HUES6 (cell line): ENCODE results near the gene CLCNKA.

Source experiments
- H3K27ac ChIP-seq: 2 replicates; pipeline ENCODE4 v1.7.0; 2013; ENCODE audit warnings: low read depth, mild to moderate bottlenecking, low read length, inconsistent platforms
- H3K27me3 ChIP-seq: 2 replicates; pipeline ENCODE4 v1.6.1; 2013; ENCODE audit warnings: low read length; ENCODE audit not compliant: control insufficient read depth, insufficient read depth
- H3K36me3 ChIP-seq: 2 replicates; pipeline ENCODE4 v1.6.1; 2013; ENCODE audit warnings: low read length; ENCODE audit not compliant: control insufficient read depth, insufficient read depth
- H3K4me1 ChIP-seq: 2 replicates; pipeline ENCODE4 v1.6.1; 2013; ENCODE audit warnings: low read length; ENCODE audit not compliant: control insufficient read depth, insufficient read depth
- H3K4me3 ChIP-seq: 2 replicates; pipeline ENCODE4 v1.5.1; 2013; ENCODE audit warnings: low read depth, low read length
- H3K9ac ChIP-seq: one replicate; pipeline ENCODE4 v1.6.1; 2013; ENCODE audit warnings: mild to moderate bottlenecking, low read length
- H3K9me3 ChIP-seq: 2 replicates; pipeline ENCODE4 v1.6.1; 2013; ENCODE audit warnings: low read depth, low read length; ENCODE audit not compliant: control insufficient read depth, insufficient read depth

Gene CLCNKA

DNA sequence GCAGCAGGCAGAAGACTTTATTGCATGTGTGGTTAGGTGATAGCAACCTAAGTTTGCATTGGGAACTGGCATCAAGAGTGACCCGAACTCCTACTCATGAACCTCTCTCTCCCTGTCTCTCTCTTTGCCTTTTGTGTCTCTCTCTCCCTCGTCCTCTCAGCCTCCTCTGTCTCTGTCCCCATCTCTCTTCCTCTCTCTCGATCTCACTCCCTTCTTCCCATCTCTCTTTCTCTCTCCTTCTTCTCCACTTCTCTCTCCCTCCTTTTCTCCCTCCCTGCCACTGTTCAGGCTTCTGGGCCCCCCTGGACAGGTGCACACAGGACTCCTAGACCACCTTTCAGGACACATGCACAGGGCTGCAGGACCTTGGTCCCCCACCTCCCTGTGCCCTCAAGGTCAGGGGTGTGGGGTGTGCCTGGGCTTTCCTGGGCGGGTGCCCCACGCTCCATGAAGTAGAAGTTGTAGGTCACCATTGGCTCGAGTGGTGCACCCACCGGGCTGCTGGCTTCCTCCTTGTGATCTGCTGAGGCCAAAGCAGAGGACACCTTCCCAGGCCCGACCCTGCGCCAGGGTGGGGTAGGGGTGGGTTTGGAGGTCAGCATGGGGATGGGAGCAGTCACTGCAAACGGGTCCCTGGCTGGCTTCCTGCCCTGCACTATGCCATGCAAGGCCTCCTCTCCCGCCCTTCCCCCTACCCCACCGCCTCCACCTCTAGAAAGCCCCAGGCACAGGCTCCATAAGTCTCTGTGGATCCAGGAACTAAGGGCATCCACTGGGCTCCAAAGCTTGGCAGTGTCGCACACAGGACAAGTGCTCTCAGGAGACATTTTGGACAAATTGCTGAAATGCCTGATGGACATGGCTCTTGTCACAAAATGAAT lies 32.7 kb upstream of the CLCNKA start:
- Histone ChIP-seq H3K4me1 (no peaks in the 10 kb centered on the region), H3K27me3 (no peaks in the 10 kb centered on the region), H3K9me3 (no peaks in the 10 kb centered on the region), H3K36me3 (no peaks in the 10 kb centered on the region), H3K4me3 (no peak overlapping the region), H3K27ac (no peak overlapping the region), H3K9ac (no peak overlapping the region)

DNA sequence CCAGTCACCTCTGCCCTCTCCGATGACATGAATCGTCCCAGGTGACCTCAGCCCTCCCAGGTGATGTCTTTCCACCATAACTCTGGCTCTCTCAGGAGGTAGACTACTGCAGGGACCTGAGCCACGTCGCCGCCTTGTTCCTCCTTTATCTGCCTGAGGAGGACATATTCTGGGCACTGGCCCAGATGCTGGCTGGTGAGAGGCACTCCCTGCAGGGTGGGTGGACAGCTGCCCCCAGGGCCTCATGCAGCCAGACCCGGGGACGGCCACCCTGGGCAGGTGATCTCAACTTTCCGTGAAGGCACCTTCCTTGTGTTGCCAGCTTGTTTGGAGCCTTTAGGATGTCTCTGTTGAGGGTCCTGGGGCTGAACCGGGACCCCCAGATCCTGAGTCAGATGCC lies 32.1 kb upstream of the CLCNKA start:
- H3K9ac ChIP-seq, result no peak overlapping the region
- no peak overlapping the region for H3K27ac ChIP-seq
- H3K4me3 ChIP-seq, result no peak overlapping the region
- no peaks in the 10 kb centered on the region for H3K36me3 ChIP-seq
- no peaks in the 10 kb centered on the region for H3K9me3 ChIP-seq
- no peaks in the 10 kb centered on the region for H3K4me1 ChIP-seq
- H3K27me3 ChIP-seq, result no peaks in the 10 kb centered on the region

DNA sequence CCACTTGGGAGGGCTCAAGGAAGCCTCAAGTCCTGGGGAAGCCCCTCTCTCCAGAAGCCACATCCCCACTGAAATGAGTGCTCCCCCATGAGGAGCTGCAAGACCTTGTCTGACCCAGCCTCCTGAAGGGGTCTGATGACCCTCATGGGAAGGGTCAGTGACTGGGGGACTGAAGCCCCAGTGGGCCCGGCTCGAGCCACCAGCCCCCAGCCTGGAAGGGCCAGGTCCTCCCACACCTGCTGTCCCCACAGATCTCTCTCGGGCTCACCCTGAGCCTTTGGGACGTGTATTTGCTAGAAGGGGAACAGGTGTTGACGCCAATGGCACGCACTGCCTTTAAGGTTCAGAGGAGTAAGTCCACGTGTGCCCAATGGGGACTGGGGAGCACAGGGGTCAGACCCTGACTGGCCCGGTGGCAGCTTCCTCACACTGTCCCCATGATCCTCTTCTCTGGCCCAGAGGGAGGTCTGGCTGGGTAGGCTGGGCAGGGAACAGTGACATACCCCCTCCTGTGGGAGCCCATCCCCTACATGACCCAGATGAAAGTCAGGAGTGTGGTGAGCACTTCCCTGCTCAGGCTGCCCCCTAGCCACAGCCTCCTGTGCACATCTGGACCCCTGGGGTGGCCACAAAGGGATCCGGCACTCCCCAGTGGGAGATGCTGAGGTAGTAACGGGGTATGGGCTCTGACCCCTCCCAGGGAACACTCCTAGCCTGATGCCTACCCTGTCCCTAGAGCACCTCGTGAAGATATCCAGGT lies 30.2 kb upstream of the CLCNKA start:
- H3K4me1 ChIP-seq, result no peaks in the 10 kb centered on the region
- no peak overlapping the region for H3K27ac ChIP-seq
- no peak overlapping the region for H3K4me3 ChIP-seq
- H3K27me3 ChIP-seq, result no peaks in the 10 kb centered on the region
- no peaks in the 10 kb centered on the region for H3K36me3 ChIP-seq
- no peak overlapping the region for H3K9ac ChIP-seq
- no peaks in the 10 kb centered on the region for H3K9me3 ChIP-seq

DNA sequence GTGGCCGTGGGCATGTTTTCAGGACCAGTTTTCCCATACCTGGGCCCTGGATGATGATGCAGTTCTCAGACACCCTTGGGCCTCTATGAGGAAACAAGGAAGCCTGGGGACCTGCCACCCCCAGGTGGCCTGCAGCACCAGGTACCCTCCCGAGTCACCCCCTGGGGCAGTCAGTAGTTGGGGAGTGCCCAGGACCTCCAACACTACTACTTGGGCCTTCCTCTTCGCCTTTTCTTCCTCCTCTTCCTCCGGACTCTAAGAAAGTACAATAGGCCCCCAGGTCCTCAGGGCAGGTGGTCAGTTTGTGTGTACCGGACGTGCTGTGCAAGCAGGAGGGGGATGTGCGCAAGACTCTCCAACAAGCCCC lies 29.7 kb upstream of the CLCNKA start:
- no peak overlapping the region for H3K4me3 ChIP-seq
- no peak overlapping the region for H3K27ac ChIP-seq
- no peaks in the 10 kb centered on the region for H3K4me1 ChIP-seq
- no peak overlapping the region for H3K9ac ChIP-seq
- no peaks in the 10 kb centered on the region for H3K36me3 ChIP-seq
- no peaks in the 10 kb centered on the region for H3K9me3 ChIP-seq
- no peaks in the 10 kb centered on the region for H3K27me3 ChIP-seq

DNA sequence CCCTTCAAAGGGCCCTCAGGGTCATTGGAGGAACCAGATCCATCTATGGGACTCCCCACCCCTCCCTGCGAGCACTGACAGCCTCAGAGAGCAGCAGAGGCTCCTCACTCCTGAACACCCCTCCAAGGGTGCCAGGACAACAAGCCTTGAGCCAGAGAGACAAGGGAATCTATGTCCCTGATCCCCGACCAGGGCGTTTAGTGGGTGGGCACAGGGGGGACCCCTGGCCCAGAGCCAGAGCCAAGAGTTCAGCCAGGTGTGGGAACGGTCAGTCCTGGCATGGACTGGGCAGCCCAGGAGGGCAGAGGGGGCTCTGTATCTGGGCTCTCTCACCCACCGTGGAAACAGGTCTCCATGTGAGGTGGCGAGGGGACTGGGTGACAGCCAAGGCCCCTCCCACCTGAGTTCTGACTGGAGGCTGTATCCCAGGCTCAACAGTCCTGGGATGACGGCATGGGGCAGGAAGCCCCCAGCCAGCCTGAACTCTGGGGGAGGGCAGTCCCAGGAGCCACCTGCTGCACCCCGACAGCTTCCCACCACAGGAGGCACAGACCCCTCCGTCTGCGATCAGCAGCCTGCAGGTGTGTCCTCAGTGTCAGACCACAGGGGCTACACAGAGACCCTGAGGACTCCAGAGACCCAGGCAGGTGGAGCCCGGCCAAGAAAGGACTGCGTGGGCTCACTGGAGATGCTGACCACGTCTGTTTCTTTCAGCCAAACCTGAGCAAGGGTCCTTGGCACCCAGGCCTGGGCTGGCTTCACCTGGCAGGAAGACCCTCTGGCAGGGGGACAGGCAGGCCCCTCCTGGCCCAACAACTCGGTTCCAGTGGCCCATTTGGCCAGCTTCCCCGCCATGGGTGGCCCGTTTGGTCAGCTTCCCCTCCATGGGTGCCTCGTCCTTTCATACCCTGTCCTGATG lies 29.0 kb upstream of the CLCNKA start:
- Histone ChIP-seq H3K4me1 (no peaks in the 10 kb centered on the region), H3K27me3 (no peaks in the 10 kb centered on the region), H3K36me3 (no peaks in the 10 kb centered on the region), H3K9me3 (no peaks in the 10 kb centered on the region), H3K27ac (no peak overlapping the region), H3K4me3 (no peak overlapping the region), H3K9ac (no peak overlapping the region)

DNA sequence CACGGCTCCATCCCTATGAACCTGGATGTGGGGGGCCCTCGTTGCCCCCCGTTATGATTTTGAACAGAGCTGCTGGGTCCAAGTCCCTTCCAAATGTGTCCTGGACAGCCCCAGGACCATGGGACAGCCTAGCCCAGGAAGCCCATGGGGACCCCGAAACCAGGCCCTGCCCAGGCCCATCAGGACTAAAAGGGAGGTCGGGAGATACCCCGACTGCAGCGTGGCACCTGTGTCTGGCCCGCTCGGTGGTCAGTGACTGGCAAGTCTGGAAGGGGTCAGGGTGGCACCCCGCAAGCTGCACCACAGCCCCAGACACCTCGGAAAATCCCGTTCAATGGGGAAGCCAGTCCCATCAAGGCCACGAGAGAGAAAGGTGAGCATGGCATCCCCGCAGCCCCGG lies 28.2 kb upstream of the CLCNKA start:
- Histone ChIP-seq H3K4me1 (no peaks in the 10 kb centered on the region), H3K4me3 (no peak overlapping the region), H3K9me3 (no peaks in the 10 kb centered on the region), H3K27me3 (no peaks in the 10 kb centered on the region), H3K36me3 (no peaks in the 10 kb centered on the region), H3K27ac (no peak overlapping the region), H3K9ac (no peak overlapping the region)

DNA sequence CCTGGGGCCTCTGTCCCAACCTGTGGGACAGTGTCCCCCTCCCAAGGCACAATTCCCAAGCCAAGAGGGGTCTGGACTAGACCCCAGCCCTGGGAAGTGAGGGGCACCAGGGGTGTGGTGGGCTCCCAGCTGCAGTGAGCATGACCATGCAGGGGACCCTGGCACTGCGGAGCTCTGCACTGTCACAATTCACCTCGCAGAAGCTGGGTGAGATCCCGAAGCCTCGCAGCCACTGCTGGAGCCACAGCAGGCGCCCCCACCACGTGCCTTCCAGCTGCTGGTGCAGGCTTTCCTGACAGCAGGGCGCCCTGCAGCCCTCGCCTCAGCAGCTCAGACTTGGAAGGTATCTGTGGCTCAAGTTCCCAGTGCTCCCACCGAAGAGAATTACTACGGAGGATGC lies 27.8 kb upstream of the CLCNKA start:
- Histone ChIP-seq H3K36me3 (no peaks in the 10 kb centered on the region), H3K4me3 (no peak overlapping the region), H3K27ac (no peak overlapping the region)

DNA sequence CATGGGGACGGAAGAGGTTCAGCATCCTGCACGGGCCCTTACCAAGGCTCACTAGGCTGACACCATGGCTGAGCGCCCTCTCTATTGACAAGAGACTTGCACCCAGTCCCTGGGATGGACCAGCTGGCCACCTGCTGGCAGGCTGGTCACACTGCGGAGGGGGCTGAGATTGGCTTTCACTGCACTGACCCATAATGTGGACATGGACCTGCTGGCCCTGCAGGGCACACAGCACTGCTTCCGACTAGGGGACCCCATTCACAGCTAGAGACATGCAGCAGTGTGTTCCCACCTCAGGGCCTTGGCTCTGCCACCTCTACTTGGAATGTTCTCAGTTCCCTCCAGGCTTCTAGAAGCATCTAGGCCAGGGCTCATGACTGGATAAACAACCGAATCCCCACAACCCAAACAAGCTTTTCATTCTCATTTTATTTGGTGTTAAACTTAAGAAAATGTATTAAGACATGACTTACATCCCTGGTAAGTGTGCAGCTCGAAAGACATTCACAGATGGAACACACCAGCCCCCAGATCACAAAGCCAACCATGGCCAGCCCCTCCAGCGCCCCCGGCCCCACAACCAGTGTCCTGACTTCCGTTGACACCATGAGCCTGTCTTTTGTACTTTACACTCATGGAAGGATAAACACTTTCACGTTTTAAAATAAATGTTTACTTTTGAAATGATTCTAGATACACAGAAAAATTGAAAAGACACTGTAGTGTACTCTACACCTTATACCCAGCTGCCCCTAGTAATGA lies 27.1 kb upstream of the CLCNKA start:
- no peaks in the 10 kb centered on the region for H3K9me3 ChIP-seq
- no peaks in the 10 kb centered on the region for H3K4me1 ChIP-seq
- H3K4me3 ChIP-seq, result no peak overlapping the region
- H3K36me3 ChIP-seq, result no peaks in the 10 kb centered on the region
- no peak overlapping the region for H3K9ac ChIP-seq
- no peak overlapping the region for H3K27ac ChIP-seq
- no peaks in the 10 kb centered on the region for H3K27me3 ChIP-seq

More for the DNA sequence above, 27.8 kb upstream of the CLCNKA start:
- no peaks in the 10 kb centered on the region for H3K27me3 ChIP-seq
- H3K4me1 ChIP-seq, result no peaks in the 10 kb centered on the region
- no peaks in the 10 kb centered on the region for H3K9me3 ChIP-seq
- H3K9ac ChIP-seq, result no peak overlapping the region

DNA sequence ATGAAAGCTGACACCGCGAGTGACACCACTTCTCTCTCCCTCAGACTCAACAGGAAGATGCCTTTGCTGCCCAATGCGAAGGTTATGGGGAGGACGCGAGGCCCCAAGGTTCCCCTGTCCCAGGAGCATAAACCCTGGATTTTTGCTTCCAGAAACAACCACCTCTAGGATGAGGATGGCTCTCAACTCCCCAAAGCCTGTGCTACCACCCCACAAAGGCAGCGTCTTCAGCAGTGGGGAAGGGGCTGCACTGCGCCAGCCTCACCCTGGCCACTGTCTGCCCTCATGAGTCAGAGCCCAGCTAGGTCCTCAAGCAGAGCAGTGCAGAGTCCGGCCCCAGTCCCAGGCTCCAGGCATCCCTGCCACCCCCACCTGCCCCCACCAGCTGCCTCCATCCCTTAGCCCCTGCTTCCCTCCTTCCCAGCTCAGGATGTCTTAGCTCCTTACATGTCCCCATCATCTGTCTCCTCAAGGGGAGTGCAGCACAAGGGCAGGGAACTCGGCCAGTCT lies 24.7 kb upstream of the CLCNKA start:
- H3K27ac ChIP-seq, result no peak overlapping the region
- H3K27me3 ChIP-seq, result no peaks in the 10 kb centered on the region
- no peak overlapping the region for H3K4me3 ChIP-seq
- H3K4me1 ChIP-seq, result no peaks in the 10 kb centered on the region
- no peaks in the 10 kb centered on the region for H3K9me3 ChIP-seq
- H3K36me3 ChIP-seq, result no peaks in the 10 kb centered on the region
- no peak overlapping the region for H3K9ac ChIP-seq

DNA sequence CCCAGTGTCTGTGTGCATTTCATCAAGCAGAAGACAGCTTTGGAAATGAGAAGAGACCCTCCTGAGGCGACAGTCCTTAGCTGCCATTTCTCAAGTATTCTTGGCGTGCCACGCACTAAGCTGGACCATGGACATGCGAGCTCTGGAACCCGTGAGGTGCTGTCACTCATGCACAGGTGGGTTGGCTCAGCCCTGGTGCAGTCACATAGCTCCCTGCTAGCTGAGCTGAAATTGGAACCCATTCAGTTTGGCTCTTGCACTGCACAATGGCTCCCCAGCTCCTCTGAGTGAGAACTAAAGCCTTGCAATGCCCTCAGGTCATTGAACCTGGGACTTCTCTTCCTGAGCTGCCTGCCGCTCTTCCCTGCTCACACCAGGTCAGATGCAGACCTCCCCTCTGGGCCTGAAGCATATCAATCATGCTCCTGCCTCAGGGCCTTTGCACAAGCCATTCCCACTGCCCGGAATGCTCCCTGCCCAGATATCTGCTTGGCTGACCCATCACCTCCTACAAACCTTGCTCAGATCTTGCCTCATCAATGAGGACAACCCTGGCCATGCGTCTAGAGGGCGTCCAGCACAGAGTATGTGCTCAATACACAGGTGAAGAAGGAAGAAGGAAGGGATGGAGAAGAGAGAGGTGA lies 24.1 kb upstream of the CLCNKA start:
- no peak overlapping the region for H3K9ac ChIP-seq

More for the DNA sequence above, 24.1 kb upstream of the CLCNKA start:
- Histone ChIP-seq H3K4me3 (no peak overlapping the region), H3K4me1 (no peaks in the 10 kb centered on the region), H3K36me3 (no peaks in the 10 kb centered on the region), H3K27me3 (no peaks in the 10 kb centered on the region), H3K27ac (no peak overlapping the region), H3K9me3 (no peaks in the 10 kb centered on the region)
